Esophagus squamous epithelium (tissue), 5 donors: Measurements from ENCODE around the gene DENND5B. TPM values are rescaled to one million over a fixed set of nuclear protein-coding genes. Genes with fewer than 3 reads are reported as not detected.

Source experiments
- DNase-seq: peaks from one replicate; lab custom pipeline; 2025; lab: John Stamatoyannopoulos, UW
- H3K27ac ChIP-seq, 4 donors: fragments of 200-600 bp; sonication (generic); one replicate each; pipeline ENCODE4 v1.5.1; 2016 to 2019; ENCODE audit warnings: mild to moderate bottlenecking in 1 of 4
- H3K27me3 ChIP-seq, 4 donors: fragments of 200-600 bp; sonication (generic); 1 replicate in 3 of 4; 2 replicates in 1 of 4; pipeline versions ENCODE4 v1.5.1 to v1.6.0; 2017 to 2021; ENCODE audit warnings: antibody characterized with exemption in 1 of 4
- H3K36me3 ChIP-seq, 3 donors: fragments of 200-600 bp; sonication (generic); one replicate each; pipeline ENCODE4 v1.5.1; 2016 to 2019
- H3K4me1 ChIP-seq, 3 donors: fragments of 200-600 bp; sonication (generic); one replicate each; pipeline ENCODE4 v1.5.1; 2017 to 2019
- H3K4me3 ChIP-seq, 4 donors: fragments of 200-600 bp; sonication (generic); 1 replicate in 3 of 4; 2 replicates in 1 of 4; pipeline ENCODE4 v1.5.1; 2016 to 2019; ENCODE audit warnings: mild to moderate bottlenecking in 2 of 4, moderate library complexity in 1 of 4
- H3K9me3 ChIP-seq, 3 donors: fragments of 200-600 bp; sonication (generic); one replicate each; pipeline ENCODE4 v1.5.1; 2016 to 2019
- POLR2A ChIP-seq, 4 donors: fragments of 450-650 bp; IDR thresholded peaks; one replicate each; pipeline ENCODE4 v1.6.1; 2017; ENCODE audit warnings: antibody characterized with exemption in 4 of 4, mild to moderate bottlenecking in 4 of 4, moderate library complexity in 3 of 4
- WGBS, 2 donors: methylation state at CpG; one replicate each; pipeline ENCODE4 v1.1.5; 2018; 5-methylcytosine and 5-hydroxymethylcytosine counted together
- intact Hi-C: fragments of 100-400 bp; cut with DNase I; formaldehyde crosslinking; loops from one replicate; pipeline ENCODE4 v1.15.0; 2022
- total RNA-seq, 4 donors: library from RNA; depleted of rRNA; stranded (reverse); fragments of >200 nt; gene quantifications; one replicate each; pipeline ENCODE4 v1.1.0, GENCODE V29; 2016
- TF ChIP-seq, protein P1 (sequence below), 6 experiments: fragments of 450-650 bp in 4 of 6; fragments of 200-600 bp in 2 of 6; sonication (generic) in 2 of 6; IDR thresholded peaks; one replicate each; pipeline ENCODE4 v1.5.1; 2016 to 2019; ENCODE audit warnings: antibody characterized with exemption in 6 of 6, mild to moderate bottlenecking in 4 of 6, moderate library complexity in 4 of 6
- donor health status: DM: yes; HTN: yes; CAD: no.

DENND5B gene
- total RNA-seq, 4 donors from 2014 or later = 0.38 to 5.3 (median 1.5) TPM

GRCh38 chr12:31594681-31595080 is 3.7 kb upstream of the DENND5B start:
- H3K36me3 ChIP-seq = no peaks in the 10 kb centered on the region
- peaks cover 0 to 23% (median 0%) of the 10 kb centered on the region in 4 donors for H3K27me3 ChIP-seq
- no peak overlapping the region for H3K4me3 ChIP-seq
- peaks cover 0 to 18% (median 4%) of the 10 kb centered on the region in 3 donors for H3K4me1 ChIP-seq
- intact Hi-C loops = no loop called here
- 50 to 63% methylated on average over 5 of the region's 5 CpGs for WGBS, 2 donors
- no peaks in the 10 kb centered on the region for H3K9me3 ChIP-seq
- DNase-seq = no peak
- TF ChIP-seq POLR2A (IDR thresholded peaks at IDR 0.05) = no peak
- TF ChIP-seq, protein P1, sequence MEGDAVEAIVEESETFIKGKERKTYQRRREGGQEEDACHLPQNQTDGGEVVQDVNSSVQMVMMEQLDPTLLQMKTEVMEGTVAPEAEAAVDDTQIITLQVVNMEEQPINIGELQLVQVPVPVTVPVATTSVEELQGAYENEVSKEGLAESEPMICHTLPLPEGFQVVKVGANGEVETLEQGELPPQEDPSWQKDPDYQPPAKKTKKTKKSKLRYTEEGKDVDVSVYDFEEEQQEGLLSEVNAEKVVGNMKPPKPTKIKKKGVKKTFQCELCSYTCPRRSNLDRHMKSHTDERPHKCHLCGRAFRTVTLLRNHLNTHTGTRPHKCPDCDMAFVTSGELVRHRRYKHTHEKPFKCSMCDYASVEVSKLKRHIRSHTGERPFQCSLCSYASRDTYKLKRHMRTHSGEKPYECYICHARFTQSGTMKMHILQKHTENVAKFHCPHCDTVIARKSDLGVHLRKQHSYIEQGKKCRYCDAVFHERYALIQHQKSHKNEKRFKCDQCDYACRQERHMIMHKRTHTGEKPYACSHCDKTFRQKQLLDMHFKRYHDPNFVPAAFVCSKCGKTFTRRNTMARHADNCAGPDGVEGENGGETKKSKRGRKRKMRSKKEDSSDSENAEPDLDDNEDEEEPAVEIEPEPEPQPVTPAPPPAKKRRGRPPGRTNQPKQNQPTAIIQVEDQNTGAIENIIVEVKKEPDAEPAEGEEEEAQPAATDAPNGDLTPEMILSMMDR (IDR thresholded peaks at IDR 0.05) = no peak
- H3K27ac ChIP-seq = no peak overlapping the region

DNA sequence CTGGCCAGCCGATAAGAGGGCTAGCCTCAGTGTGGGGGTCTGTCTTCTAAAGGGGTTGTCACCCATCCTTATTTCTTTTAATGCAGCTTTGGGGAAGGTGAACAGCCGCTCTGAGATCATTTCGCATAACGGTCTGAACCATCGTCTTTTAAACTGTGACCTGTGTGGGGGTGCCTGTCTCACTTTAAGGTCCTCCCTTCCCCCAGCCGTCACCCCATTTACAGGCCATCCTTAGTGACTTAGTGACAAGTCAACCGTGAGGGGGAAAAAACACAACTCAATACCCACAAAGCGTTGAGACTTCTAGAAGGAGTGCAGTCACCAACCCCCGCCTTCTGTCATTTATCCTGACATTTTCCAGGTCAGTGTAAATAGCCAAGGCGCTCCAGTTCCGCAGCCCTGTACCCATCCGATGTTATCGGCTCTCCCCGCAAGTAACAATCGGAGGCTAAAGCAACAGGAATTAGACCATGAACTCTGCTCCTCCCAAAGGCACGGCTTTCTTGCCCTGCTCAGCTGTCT is 505 bp upstream of the DENND5B start:
- peaks cover 0 to 30% (median 4%) of the 10 kb centered on the region in 3 donors for H3K4me1 ChIP-seq
- H3K4me3 ChIP-seq = peak overlapping the region; percentile 71 to 92 (median 82)
- no peaks in the 10 kb centered on the region for H3K9me3 ChIP-seq
- 1 to 9% methylated on average over 10 to 11 of the region's 16 CpGs for WGBS, 2 donors
- TF ChIP-seq, protein P1 (IDR thresholded peaks at IDR 0.05) = no peak
- no peak for TF ChIP-seq POLR2A (IDR thresholded peaks at IDR 0.05)
- H3K27me3 ChIP-seq = peaks cover 0 to 23% (median 0%) of the 10 kb centered on the region in 4 donors
- H3K27ac ChIP-seq = peak overlapping the region; percentile 71 to 95 (median 88)
- no peaks in the 10 kb centered on the region for H3K36me3 ChIP-seq
- no peak for DNase-seq
- intact Hi-C loops = no loop called here

DNA sequence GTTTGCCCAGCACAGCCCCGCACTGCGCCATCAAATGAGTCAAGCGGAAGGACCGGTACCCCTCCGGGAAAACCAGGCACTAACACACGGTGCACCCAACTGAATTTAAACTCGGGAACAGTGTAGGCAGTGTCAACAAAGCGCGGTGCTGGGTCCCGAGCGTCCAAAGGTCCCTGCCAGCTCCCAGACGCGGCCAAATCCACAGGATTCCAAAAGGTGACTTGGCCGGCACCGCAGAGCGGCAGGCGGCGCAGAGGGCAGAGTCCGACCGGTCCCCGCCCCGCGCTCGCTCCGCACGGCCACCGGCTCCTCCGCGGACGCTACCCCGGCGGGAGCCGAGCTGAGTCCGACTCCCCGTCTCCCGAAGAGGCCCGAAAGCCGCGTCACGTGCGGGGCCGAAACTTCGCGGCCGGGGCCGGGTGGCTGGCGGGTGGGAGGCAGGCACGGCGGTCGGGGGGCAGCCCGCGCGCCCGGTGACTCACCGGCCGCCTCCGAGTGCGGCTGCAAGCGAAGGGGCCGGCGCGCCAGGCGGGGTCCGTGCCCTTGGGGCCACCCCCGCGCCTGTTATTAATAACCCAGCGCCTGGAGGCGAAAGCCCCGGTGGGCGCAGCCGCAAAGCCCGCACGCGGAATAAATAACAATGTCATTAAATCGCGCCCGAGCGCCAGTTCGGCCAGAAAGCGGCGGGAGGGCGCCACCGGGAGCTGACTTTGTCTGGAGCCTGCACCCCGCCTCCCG is 863 bp downstream of the DENND5B start:
- peak overlapping the region; percentile 71 to 95 (median 88) for H3K27ac ChIP-seq
- TF ChIP-seq, protein P1 (IDR thresholded peaks at IDR 0.05) = no peak
- peak in 1 of 4 donors; percentile 47 for TF ChIP-seq POLR2A (IDR thresholded peaks at IDR 0.05)
- H3K4me1 ChIP-seq = peaks cover 0 to 30% (median 4%) of the 10 kb centered on the region in 3 donors
- peaks cover 0 to 23% (median 0%) of the 10 kb centered on the region in 4 donors for H3K27me3 ChIP-seq
- no peaks in the 10 kb centered on the region for H3K36me3 ChIP-seq
- intact Hi-C loops = no loop called here
- WGBS, 2 donors = 0% methylated on average over 5 of the region's 85 CpGs; no CpG with 5 or more reads in 1 of the 2 donors
- peak overlapping the region; percentile 71 to 92 (median 82) for H3K4me3 ChIP-seq
- DNase-seq = no peak
- no peaks in the 10 kb centered on the region for H3K9me3 ChIP-seq

- 1 to 3% methylated on average over 12 to 14 of the region's 15 CpGs for WGBS, 2 donors
- Histone ChIP-seq H3K9me3 (no peaks in the 10 kb centered on the region), H3K27me3 (peaks cover 0 to 23% (median 0%) of the 10 kb centered on the region in 4 donors), H3K27ac (peak overlapping the region; percentile 71 to 95 (median 88)), H3K36me3 (no peaks in the 10 kb centered on the region), H3K4me1 (peaks cover 0 to 30% (median 4%) of the 10 kb centered on the region in 3 donors), H3K4me3 (peak overlapping the region; percentile 71 to 92 (median 82))
- intact Hi-C loops = no loop called here
- no peak for DNase-seq
- no peak for TF ChIP-seq POLR2A (IDR thresholded peaks at IDR 0.05)
- TF ChIP-seq, protein P1 (IDR thresholded peaks at IDR 0.05) = no peak
Measured at GRCh38 chr12:31589598-31589903, 1.4 kb downstream of the DENND5B start.

DNA sequence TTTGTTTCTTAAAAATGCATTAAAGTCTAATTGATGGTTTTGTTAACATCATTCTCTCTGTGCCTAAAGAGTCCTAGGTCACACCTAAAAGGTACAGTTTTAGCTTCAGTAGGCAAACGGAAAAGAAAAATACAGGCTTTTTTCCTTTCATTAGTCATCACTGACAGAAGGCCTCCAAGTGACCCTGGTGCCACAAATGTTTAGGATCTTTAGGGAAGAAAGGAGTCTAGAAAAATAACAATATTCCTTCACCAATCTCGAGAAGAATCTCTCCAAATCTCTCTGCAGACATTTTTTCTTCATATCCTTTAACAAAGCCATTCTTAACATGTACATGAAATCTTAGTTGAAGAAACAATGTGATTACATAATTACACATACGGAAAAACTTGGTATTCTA is 2.0 kb downstream of the DENND5B start:
- Histone ChIP-seq H3K27ac (peak overlapping the region in 1 of 4 donors; percentile 90), H3K4me1 (peaks cover 0 to 30% (median 4%) of the 10 kb centered on the region in 3 donors), H3K9me3 (no peaks in the 10 kb centered on the region), H3K27me3 (peaks cover 0 to 23% (median 0%) of the 10 kb centered on the region in 4 donors), H3K36me3 (no peaks in the 10 kb centered on the region), H3K4me3 (peak overlapping the region in 2 of 4 donors; percentile 89 to 92)
- 18 to 23% methylated on average over 3 of the region's 3 CpGs for WGBS, 2 donors
- intact Hi-C loops = no loop called here
- no peak for DNase-seq
- TF ChIP-seq POLR2A (IDR thresholded peaks at IDR 0.05) = no peak
- TF ChIP-seq, protein P1 (IDR thresholded peaks at IDR 0.05) = no peak
